HepG2 (cell line): ENCODE data around the gene MYO1E. TPM values are rescaled to one million over a fixed set of nuclear protein-coding genes. Genes with fewer than 3 reads are reported as not detected.

ENCODE experiments used
- CEBPB ChIP-seq: IDR thresholded peaks from 2 replicates; pipeline ENCODE4 v1.6.1; 2011; ENCODE audit warnings: low read depth, low read length, improper control_type of control experiment, borderline replicate concordance
- CREB1 ChIP-seq, 2 experiments: fragments of 450-650 bp in 1 of 2; IDR thresholded peaks; 2 replicates each; pipeline ENCODE4 v1.6.1; 2016 to 2017; ENCODE audit warnings: control low read depth in 1 of 2, mild to moderate bottlenecking in 1 of 2, missing compliant biosample characterization in 1 of 2, missing genetic modification characterization in 1 of 2
- EED ChIP-seq: sonication (generic); formaldehyde crosslinking; IDR thresholded peaks from 2 replicates; pipeline ENCODE4 v1.5.0; 2020; ENCODE audit warnings: mild to moderate bottlenecking, missing genetic modification reagents
- ELF4 ChIP-seq: sonication (generic); formaldehyde crosslinking; IDR thresholded peaks from 2 replicates; pipeline ENCODE4 v1.5.0; 2020; ENCODE audit warnings: missing genetic modification reagents, mild to moderate bottlenecking, moderate library complexity, borderline replicate concordance
- FOXA1 ChIP-seq, 2 experiments: fragments of 450-650 bp in 1 of 2; sonication (generic) in 1 of 2; formaldehyde crosslinking in 1 of 2; IDR thresholded peaks; 2 replicates each; pipeline versions ENCODE4 v1.4.0 to v1.6.1; 2016 to 2020; ENCODE audit warnings: missing genetic modification reagents in 1 of 2
- FOXA3 ChIP-seq: IDR thresholded peaks from 2 replicates; pipeline ENCODE4 v1.6.1; 2016; ENCODE audit warnings: missing genetic modification reagents, missing compliant biosample characterization
- HNRNPL ChIP-seq: fragments of 200-400 bp; formaldehyde crosslinking; IDR thresholded peaks from 2 replicates; pipeline ENCODE4 v1.6.1; 2017; ENCODE audit warnings: mild to moderate bottlenecking, low read depth, low read length
- MAFF ChIP-seq: IDR thresholded peaks from 2 replicates; pipeline ENCODE4 v1.6.1; 2011; ENCODE audit warnings: low read depth, low read length, improper control_type of control experiment
- MEIS2 ChIP-seq: sonication (generic); formaldehyde crosslinking; IDR thresholded peaks from 2 replicates; pipeline ENCODE4 v1.9.0; 2021; ENCODE audit warnings: mild to moderate bottlenecking, missing genetic modification reagents
- MTF1 ChIP-seq: sonication (generic); formaldehyde crosslinking; IDR thresholded peaks from 2 replicates; pipeline ENCODE4 v1.5.0; 2020; ENCODE audit warnings: missing genetic modification reagents
- PHB2 ChIP-seq: fragments of 450-650 bp; IDR thresholded peaks from 2 replicates; pipeline ENCODE4 v1.6.1; 2018; ENCODE audit not compliant: partially characterized antibody
- POGZ ChIP-seq: sonication (generic); formaldehyde crosslinking; IDR thresholded peaks from 2 replicates; pipeline ENCODE4 v1.4.0; 2020; ENCODE audit warnings: mild to moderate bottlenecking, missing genetic modification reagents
- POLR2G ChIP-seq: fragments of 200-400 bp; formaldehyde crosslinking; IDR thresholded peaks from 2 replicates; pipeline ENCODE4 v1.6.1; 2018; ENCODE audit warnings: mild to moderate bottlenecking, low read depth, low read length, moderate library complexity
- RAD21 ChIP-seq: fragments of 450-650 bp; formaldehyde crosslinking; IDR thresholded peaks from 2 replicates; pipeline ENCODE4 v1.5.0; 2020; ENCODE audit warnings: mild to moderate bottlenecking
- TBX3 ChIP-seq: fragments of 450-650 bp; IDR thresholded peaks from 2 replicates; pipeline ENCODE4 v1.6.1; 2017; ENCODE audit warnings: antibody characterized with exemption, mild to moderate bottlenecking, inconsistent platforms, borderline replicate concordance
- TMF1 ChIP-seq: sonication (generic); formaldehyde crosslinking; IDR thresholded peaks from 2 replicates; pipeline ENCODE4 v1.8.1; 2022; ENCODE audit warnings: low read depth, missing genetic modification reagents
- ZBTB8A ChIP-seq: sonication (generic); formaldehyde crosslinking; IDR thresholded peaks from 2 replicates; pipeline ENCODE4 v1.4.0; 2020; ENCODE audit warnings: mild to moderate bottlenecking, low read depth, missing genetic modification reagents, borderline replicate concordance
- ZFP37 ChIP-seq: sonication (generic); formaldehyde crosslinking; IDR thresholded peaks from 2 replicates; pipeline ENCODE4 v1.4.0; 2020; ENCODE audit warnings: missing genetic modification reagents, borderline replicate concordance
- ZNF549 ChIP-seq: sonication (generic); formaldehyde crosslinking; IDR thresholded peaks from 2 replicates; pipeline ENCODE4 v1.5.0; 2020; ENCODE audit warnings: missing genetic modification reagents
- ZNF644 ChIP-seq: IDR thresholded peaks from 2 replicates; pipeline ENCODE4 v1.6.1; 2016; ENCODE audit warnings: low read depth
- polyA plus RNA-seq, 8 experiments: library from polyadenylated mRNA; depleted of rRNA in 3 of 8; stranded (reverse) in 7 of 8; unstranded in 1 of 8; fragments of >200 nt; fragmentation: Illumina TruSeq in 4 of 8; extraction: Trizol in 4 of 8; gene quantifications; 2 replicates each; pipeline versions ENCODE4 v1.2.1 to v1.2.3, GENCODE V29; 2011 to 2016; ENCODE audit warnings: low read depth in 4 of 8, missing spikeins in 1 of 8, mixed read lengths in 1 of 8; ENCODE audit not compliant: insufficient read depth in 1 of 8
- total RNA-seq, 5 experiments: library from RNA; depleted of rRNA; stranded (reverse); fragments of >200 nt; fragmentation: Illumina TruSeq; extraction: Trizol; gene quantifications; 2 replicates each; pipeline ENCODE4 v1.2.3, GENCODE V29; 2016; ENCODE audit warnings: low read depth in 1 of 5
- TF ChIP-seq, protein P1 (sequence below): sonication (generic); formaldehyde crosslinking; IDR thresholded peaks from one replicate; pipeline ENCODE4 v1.5.1; 2020; ENCODE audit warnings: mild to moderate bottlenecking, missing genetic modification reagents; ENCODE audit errors: not compliant biosample characterization
- TF ChIP-seq, protein P2 (sequence below): IDR thresholded peaks from 2 replicates; pipeline ENCODE4 v1.6.1; 2016; ENCODE audit warnings: mild to moderate bottlenecking
- TF ChIP-seq, protein P3 (sequence below): IDR thresholded peaks from 2 replicates; pipeline ENCODE4 v1.6.1; 2016; ENCODE audit warnings: mild to moderate bottlenecking, missing biosample characterization, missing genetic modification reagents

Gene MYO1E
- total and polyA plus RNA-seq, 2 of the 13 experiments (the other 11 are each of a cell fraction or from before 2014, with no cell fraction given) = 15.7 to 25.1 TPM

DNA sequence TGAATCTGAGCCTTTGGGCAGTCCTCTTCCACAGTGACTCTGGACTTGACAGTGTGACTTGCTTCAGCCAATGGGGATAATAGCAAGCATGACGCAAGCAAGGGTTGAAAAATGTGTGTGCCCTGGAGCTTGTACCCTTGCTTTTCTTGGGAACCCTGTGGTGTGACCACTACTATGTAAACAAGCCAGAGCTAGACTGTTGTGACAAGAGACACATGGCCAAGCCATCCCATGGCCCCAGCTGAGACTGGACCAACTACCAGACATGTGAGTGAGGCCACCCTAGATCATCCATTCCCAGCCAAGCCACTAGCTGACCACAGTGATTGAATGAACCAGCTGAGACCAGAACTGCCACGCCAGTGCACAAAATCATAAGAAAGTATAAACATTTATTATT lies 11.8 kb downstream of the MYO1E start (continued):
- TF ChIP-seq, protein P1, sequence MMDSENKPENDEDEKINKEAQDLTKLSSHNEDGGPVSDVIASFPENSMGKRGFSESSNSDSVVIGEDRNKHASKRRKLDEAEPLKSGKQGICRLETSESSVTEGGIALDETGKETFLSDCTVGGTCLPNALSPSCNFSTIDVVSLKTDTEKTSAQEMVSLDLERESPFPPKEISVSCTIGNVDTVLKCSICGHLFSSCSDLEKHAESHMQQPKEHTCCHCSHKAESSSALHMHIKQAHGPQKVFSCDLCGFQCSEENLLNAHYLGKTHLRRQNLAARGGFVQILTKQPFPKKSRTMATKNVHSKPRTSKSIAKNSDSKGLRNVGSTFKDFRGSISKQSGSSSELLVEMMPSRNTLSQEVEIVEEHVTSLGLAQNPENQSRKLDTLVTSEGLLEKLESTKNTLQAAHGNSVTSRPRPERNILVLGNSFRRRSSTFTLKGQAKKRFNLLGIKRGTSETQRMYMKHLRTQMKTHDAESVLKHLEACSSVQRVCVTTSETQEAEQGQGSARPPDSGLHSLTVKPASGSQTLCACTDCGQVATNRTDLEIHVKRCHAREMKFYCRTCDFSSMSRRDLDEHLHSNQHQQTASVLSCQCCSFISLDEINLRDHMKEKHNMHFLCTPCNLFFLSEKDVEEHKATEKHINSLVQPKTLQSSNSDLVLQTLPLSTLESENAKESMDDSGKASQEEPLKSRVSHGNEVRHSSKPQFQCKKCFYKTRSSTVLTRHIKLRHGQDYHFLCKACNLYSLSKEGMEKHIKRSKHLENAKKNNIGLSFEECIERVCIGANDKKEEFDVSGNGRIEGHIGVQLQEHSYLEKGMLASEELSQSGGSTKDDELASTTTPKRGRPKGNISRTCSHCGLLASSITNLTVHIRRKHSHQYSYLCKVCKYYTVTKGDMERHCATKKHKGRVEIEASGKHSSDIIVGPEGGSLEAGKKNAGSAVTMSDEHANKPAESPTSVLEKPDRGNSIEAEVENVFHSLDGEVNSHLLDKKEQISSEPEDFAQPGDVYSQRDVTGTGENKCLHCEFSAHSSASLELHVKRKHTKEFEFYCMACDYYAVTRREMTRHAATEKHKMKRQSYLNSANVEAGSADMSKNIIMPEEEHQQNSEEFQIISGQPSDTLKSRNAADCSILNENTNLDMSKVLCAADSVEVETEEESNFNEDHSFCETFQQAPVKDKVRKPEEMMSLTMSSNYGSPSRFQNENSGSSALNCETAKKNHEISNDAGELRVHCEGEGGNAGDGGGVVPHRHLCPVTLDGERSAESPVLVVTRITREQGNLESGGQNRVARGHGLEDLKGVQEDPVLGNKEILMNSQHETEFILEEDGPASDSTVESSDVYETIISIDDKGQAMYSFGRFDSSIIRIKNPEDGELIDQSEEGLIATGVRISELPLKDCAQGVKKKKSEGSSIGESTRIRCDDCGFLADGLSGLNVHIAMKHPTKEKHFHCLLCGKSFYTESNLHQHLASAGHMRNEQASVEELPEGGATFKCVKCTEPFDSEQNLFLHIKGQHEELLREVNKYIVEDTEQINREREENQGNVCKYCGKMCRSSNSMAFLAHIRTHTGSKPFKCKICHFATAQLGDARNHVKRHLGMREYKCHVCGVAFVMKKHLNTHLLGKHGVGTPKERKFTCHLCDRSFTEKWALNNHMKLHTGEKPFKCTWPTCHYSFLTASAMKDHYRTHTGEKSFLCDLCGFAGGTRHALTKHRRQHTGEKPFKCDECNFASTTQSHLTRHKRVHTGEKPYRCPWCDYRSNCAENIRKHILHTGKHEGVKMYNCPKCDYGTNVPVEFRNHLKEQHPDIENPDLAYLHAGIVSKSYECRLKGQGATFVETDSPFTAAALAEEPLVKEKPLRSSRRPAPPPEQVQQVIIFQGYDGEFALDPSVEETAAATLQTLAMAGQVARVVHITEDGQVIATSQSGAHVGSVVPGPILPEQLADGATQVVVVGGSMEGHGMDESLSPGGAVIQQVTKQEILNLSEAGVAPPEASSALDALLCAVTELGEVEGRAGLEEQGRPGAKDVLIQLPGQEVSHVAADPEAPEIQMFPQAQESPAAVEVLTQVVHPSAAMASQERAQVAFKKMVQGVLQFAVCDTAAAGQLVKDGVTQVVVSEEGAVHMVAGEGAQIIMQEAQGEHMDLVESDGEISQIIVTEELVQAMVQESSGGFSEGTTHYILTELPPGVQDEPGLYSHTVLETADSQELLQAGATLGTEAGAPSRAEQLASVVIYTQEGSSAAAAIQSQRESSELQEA (CRISPR knock-in tag) = no peak
- TF ChIP-seq FOXA1 (IDR thresholded peaks at IDR 0.05) (no peak), FOXA1 (CRISPR knock-in tag; IDR thresholded peaks at IDR 0.05) (peak; percentile 53; the same call in 1 of the 2 replicates), MTF1 (CRISPR knock-in tag) (no peak), TBX3 (no peak), MEIS2 (CRISPR knock-in tag) (no peak), ZNF549 (CRISPR knock-in tag) (no peak), RAD21 (CRISPR knock-in tag) (no peak), TMF1 (CRISPR knock-in tag) (no peak), POLR2G (no peak), ZNF644 (CRISPR knock-in tag) (0 out of 2 replicates have a peak, but pooled peaks have one; percentile 11), CREB1 (IDR thresholded peaks at IDR 0.05) (no peak), CREB1 (CRISPR knock-in tag; IDR thresholded peaks at IDR 0.05) (no peak), ZFP37 (no peak), MAFF (no peak), FOXA3 (CRISPR knock-in tag) (peak; percentile 54), HNRNPL (no peak), CEBPB (peak; percentile 34; the same call in 1 of the 2 replicates), ELF4 (no peak), ZBTB8A (no peak), EED (CRISPR knock-in tag) (no peak), PHB2 (no peak), POGZ (CRISPR knock-in tag) (peak; percentile 26; the same call in 1 of the 2 replicates)
- TF ChIP-seq, protein P2, sequence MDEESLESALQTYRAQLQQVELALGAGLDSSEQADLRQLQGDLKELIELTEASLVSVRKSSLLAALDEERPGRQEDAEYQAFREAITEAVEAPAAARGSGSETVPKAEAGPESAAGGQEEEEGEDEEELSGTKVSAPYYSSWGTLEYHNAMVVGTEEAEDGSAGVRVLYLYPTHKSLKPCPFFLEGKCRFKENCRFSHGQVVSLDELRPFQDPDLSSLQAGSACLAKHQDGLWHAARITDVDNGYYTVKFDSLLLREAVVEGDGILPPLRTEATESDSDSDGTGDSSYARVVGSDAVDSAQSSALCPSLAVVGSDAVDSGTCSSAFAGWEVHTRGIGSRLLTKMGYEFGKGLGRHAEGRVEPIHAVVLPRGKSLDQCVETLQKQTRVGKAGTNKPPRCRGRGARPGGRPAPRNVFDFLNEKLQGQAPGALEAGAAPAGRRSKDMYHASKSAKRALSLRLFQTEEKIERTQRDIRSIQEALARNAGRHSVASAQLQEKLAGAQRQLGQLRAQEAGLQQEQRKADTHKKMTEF (CRISPR knock-in tag) = no peak
- TF ChIP-seq, protein P3, sequence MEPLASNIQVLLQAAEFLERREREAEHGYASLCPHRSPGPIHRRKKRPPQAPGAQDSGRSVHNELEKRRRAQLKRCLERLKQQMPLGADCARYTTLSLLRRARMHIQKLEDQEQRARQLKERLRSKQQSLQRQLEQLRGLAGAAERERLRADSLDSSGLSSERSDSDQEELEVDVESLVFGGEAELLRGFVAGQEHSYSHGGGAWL (CRISPR knock-in tag) = no peak
